T-helper 1 cell treated with Interleukin-12 subunit alpha and Interleukin-12 subunit beta and Interleukin-4 antibody, amounts not matched to agents 30 ng/mL and 1 ng/mL, for 36 hours (primary cell): ENCODE results near the gene ZNF692. TPM values are rescaled to one million over a fixed set of nuclear protein-coding genes. Genes with fewer than 3 reads are reported as not detected.
"Not testable (repeated sequence)": the region's sequence is repeated elsewhere in the genome, so short reads cannot be mapped to it uniquely, and the experiment has no call there.

Experiments
- intact Hi-C: fragments of 100-400 bp; cut with micrococcal nuclease; formaldehyde crosslinking; loops from one replicate; pipeline ENCODE4 v1.15.1; 2024
- total RNA-seq: library from RNA; stranded (reverse); gene quantifications from 2 replicates; pipeline ENCODE4 v1.2.3, GENCODE V29; 2022

Gene ZNF692
- total RNA-seq, 1 donor from 2014 or later: 65.2 TPM

DNA sequence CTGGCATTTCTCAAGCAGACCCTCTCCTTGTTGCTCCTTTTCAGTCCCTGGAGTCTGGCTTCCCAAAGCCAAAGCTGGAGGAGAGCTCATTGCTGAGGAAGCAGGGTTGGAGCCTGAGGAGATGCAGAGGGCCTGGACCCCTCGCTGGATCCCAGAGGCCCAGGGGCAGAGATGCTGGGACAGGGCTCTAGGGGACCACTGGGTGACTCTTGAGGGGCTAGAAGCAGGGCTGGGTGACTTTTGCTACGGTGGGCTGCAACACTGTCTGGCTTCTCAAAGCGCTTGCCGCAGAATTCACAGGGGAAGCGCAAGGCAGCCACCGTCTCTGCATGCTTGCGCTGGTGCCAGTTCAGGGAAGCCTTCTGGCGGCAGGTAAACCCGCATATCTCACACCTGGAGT lies 8.8 kb downstream of the ZNF692 start:
- intact Hi-C loops: no loop called here

DNA sequence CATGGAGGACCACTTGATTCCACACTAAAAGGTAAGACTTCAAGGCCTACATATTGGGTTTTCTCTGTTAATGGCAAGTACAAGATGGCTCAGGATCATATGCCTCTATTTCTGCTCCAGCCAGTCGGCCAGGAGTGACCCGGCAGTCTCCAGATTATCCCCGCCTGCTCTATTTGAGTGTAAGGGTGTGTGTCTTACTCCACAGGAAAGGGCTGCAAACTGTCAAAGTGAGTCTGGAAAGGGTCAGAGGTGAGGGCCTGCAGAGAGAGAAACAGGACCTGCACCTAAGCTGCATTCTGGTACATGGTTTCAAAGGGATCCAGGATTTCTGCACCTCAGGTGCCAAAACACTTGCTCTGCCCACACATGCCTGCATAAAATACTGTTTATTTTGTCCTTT lies 9.2 kb downstream of the ZNF692 start:
- intact Hi-C loops: no loop called here

DNA sequence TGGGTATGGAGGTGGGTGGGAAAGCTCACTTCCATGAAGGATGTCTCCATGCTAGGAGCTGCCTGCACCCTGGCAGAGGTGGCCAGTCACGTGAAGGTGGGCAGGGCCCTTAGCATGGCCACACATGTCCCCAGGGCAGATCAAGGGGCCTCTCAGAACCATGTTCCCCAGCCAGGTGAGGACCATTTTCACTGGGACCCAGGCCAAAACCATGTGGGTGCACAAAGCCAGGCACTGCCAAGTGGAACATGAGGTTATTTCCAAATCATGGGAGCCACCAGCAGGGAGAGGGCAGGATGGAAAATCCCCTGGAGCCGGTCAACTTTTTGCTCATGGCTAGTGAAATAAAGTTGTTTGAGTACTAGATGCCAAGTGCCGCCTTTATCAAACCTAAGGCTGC lies 9.7 kb downstream of the ZNF692 start:
- intact Hi-C loops: no loop called here

DNA sequence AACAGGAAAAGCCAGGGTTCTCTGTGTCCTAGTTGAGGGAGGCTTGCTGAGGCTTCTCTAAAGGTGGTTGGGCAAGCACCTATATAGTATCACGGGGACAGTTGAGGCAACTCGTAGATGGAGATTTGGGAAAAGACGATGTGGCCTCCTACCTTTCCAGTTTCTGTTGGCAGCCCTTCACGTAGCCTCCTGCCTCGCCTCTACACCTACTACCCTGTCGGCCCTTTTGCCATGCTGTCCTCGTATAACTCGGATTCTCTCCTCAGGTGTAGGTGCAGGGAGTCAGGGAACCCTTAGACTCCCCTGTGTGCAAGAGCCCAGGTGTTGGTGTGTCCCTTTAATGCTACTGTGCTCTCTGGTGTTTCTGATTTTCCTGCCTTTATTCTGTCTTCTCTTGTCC lies 10.3 kb downstream of the ZNF692 start:
- intact Hi-C loops: no loop called here

DNA sequence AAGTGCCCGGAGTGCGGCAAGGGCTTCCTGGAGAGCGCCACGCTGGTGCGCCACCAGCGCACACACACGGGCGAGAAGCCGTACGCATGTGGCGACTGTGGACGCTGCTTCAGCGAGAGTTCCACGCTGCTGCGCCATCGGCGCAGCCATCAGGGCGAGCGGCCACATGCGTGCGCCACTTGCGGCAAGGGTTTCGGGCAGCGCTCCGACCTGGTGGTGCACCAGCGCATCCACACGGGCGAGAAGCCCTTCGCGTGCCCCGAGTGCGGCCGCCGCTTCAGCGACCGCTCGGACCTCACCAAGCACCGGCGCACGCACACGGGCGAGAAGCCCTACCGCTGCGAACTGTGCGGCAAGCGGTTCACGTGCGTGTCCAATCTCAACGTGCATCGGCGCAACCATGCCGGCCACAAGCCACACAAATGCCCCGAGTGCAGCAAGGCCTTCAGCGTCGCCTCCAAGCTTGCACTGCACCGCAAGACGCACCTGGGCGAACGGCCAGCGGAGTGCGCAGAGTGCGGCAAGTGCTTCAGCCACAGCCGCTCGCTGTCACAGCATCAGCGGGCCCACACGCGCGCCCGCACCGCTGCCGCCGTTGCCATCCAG lies 10.8 kb downstream of the ZNF692 start:
- intact Hi-C loops: no loop called here

DNA sequence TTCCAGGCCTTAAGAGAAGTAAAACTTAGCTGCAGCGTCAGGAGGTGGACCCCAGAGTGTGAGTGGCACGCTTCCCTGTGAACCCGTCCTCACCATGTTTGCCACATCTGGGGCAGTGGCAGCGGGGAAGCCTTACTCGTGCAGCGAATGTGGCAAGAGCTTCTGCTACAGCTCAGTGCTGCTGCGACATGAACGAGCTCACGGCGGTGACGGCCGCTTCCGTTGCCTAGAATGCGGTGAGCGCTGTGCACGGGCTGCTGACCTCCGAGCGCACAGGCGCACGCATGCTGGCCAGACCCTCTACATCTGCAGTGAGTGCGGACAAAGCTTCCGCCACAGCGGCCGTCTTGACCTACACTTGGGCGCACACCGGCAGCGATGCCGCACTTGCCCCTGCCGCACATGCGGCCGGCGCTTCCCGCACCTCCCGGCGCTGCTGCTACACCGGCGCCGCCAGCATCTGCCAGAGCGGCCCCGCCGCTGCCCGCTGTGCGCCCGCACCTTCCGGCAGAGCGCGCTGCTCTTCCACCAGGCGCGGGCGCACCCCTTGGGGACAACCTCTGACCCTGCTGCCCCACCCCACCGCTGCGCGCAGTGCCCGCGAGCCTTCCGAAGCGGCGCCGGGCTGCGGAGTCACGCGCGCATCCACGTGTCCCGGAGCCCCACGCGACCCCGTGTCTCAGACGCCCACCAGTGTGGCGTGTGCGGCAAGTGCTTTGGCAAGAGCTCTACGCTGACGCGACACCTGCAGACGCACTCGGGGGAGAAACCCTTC lies 11.5 kb downstream of the ZNF692 start:
- intact Hi-C loops: no loop called here

DNA sequence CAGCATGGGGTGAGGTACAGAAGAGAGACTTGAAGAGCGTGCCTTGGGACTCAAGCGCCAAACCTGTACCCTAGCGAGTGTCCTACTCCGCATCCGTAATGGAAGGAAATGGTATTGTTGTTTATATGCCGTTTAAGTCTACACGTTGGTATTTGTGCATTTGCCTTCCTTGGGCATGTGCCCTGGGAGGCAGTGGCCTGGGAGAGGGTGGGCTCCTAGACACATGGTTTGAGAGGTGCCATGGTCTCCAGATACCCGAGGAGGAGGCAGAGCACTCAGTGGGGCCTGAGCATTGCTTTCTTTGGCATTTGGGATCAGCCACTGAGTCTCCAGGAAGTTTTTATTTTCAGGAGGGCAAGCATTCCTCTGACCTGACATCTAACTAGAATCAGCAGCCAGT lies 14.4 kb downstream of the ZNF692 start:
- intact Hi-C loops: no loop called here

DNA sequence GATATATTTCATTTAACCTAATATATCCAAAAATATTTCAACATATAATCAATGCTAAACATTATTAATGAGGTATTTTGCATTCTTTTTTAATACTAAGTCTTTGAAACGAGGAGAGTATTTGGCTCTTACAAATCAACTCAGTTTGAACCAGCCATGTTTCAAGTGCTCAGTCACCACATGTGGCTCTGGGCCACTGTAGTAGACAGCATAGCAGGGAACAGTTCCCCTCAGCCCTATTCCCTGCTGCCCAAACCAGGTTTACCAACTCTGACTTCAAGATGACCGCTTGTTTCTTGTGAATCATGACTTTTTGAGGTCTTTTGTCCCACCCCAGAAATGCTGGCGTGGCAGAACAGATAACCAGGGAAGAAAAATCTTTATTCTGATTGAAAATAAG lies 15.2 kb downstream of the ZNF692 start:
- intact Hi-C loops: no loop called here

DNA sequence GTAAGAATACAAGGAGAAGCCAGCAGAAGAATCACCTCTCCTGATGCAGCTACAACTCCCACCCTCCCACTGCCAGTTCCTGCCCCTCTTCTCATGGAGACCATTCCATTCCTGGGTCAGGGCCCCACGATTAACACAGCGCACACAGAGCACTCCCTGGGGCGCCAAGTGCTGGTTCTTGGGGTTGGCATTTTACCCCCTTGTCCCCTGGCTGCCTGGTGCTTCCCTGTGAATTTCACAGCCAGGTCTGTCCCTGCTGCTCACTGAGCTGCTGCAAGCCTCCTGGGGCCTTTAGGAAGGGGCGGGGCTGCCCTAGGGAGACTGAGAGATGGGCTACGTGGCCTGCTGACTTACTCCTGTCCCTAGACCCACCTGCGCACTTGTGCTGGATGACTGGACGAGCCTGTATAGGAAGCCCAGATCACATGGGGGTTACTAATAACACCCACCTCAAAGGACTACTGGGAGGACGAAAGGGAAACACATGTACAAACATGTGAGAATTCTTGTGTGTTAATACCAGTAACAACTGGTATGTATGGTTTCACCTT lies 16.0 kb downstream of the ZNF692 start:
- intact Hi-C loops: no loop called here

DNA sequence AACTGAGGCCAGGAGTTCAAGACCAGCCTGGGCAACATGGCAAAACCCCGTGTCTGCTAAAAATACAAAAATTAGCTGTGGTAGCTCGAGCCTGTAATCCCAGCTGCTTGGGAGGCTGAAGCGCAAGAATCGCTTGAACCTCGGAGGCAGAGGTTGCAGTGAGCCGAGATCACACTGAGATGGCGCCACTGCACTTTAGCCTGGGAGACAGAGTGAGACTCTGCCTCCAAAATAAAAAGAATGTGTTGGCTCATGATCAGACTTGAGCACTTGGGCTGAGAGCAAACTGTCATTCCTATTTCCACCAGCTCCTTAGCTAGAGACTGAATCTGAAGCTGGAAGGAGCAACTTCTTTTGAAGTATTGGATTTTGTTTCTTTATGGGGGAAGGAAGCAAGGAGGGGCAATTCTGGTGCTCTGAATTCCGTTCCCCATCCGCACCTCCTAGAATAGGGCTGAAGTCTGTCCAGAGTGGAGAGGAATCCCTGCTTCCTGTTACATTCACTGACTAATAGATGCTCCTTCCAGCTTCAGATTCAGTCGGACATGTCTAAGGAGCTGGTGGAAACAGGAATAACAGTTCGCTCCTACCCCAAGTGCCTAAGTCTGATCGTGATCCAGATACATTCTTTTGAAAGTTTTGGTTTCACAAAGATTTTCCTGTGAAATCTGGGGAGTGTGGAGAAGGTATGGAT lies 17.0 kb downstream of the ZNF692 start:
- intact Hi-C loops: loop anchor here (1.0 kb wide), 1 partner anchor 82 kb away; no protein-coding TSS in a partner anchor

DNA sequence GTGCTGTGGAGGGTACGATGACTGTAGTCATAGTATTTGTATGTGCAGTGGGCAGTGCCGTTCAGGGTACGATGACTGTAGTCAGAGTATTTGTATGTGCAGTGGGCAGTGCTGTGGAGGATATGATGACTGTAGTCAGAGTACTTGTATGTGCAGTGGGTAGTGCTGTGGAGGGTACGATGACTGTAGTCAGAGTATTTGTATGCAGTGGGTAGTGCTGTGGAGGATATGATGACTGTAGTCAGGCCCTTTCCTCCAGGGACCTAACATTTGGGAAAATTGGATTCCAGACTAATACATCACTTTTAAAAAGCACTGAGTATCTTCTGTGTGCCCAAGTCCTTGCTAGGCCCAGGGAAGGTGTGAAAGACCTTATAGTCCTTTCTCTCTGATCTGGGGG lies 17.9 kb downstream of the ZNF692 start:
- intact Hi-C loops: loop anchor here (1.0 kb wide), 1 partner anchor 83 kb away; no protein-coding TSS in a partner anchor

DNA sequence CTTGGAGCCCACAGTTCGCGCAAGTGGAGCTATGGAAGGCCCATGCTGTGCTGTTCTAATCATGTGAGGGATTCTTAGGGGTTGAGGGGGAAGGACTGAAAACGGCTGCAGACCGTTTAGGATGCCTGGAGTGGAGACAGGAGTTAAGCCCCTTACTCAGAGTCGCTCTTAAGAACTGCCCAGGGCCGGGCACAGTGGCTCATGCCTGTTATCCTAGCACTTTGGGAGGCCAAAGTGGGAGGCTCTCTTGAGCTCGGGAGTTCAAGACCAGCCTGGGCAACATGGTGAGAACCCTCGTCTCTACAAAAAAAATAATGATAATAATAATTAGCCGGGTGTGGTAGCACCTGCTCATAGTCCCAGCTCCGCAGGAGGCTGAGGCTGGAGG lies 19.7 kb downstream of the ZNF692 start:
- intact Hi-C loops: no loop called here

DNA sequence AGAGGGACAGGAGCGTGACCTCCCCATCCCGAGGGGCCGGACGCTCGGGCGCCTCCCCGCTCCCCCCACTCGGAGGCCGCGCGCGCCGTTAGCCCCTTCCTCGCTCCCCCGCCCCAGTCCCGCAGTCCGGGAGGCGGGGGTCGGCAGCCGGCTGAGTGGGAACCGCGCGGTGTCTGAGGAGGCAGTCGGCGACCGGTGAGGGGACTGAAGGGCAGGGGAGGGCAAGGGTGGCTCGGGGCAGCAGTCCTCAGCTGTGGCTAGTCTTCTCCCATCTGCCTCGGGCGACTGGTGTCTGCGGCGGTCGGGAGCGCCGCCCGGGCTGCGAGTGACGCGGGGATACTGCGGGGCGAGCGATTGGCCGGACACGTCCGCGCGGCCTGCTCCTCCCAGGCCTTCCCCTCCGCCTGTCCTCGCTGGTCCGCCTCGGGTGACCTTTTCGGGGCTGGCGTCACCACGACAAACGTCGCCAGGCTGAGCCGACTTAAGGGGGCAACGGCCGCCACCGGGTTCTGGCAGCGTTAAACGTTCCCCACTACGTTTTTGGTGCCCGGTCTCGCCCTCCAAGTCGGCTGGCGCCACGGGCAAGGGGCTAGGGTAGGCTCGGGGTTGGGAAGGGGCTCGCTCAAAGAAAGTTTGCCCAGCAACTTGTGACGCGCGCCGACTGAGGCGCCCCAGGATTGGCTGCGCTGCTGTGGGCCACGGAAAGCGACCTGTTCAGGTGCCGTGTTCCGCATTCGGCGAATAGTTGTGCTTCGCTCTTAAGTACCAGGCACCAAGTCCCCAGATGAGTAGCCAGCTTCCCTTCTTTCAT lies 20.3 kb downstream of the ZNF692 start:
- intact Hi-C loops: loop anchor here (1.0 kb wide), 6 partner anchors 12 to 434 kb away; partner anchors contain the start of genes PGBD2 and ZNF692

DNA sequence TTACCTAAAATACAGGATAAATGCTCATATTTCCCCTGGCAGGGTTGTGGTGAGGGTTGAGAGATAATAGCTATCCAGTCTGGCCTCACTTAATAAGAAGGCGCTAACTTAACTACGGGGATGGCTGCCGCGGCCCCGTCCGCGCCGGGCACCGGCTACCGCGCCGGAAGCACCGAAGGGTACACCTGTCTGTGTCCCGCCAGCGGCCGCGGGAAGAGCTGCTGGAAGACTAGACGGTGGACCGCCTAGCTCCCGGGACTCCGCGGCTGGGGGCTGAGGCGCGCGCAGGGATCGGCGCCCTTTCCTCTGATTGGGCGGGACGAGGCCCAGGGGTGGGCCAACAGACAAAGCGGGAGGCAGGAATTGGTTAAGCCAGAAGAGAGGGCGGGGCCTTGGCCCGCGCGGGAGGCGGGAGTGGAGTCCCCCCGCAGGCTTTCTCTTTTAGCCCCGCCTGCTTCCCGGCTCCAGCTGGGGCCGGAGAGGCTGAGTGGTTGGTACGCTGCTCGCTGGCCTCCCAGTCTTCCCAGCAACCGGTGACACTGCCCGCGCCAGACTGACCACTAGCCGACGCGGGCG lies 21.0 kb downstream of the ZNF692 start, which contains the start of gene ZNF672:
Gene ZNF672, plus strand, starts transcription at position 444 of the 576 bp plus-strand sequence. CDS start 9,051 bp downstream, outside the sequence.
- intact Hi-C loops: loop anchor here (1.0 kb wide), 6 partner anchors 12 to 434 kb away; partner anchors contain the start of genes PGBD2 and ZNF692

DNA sequence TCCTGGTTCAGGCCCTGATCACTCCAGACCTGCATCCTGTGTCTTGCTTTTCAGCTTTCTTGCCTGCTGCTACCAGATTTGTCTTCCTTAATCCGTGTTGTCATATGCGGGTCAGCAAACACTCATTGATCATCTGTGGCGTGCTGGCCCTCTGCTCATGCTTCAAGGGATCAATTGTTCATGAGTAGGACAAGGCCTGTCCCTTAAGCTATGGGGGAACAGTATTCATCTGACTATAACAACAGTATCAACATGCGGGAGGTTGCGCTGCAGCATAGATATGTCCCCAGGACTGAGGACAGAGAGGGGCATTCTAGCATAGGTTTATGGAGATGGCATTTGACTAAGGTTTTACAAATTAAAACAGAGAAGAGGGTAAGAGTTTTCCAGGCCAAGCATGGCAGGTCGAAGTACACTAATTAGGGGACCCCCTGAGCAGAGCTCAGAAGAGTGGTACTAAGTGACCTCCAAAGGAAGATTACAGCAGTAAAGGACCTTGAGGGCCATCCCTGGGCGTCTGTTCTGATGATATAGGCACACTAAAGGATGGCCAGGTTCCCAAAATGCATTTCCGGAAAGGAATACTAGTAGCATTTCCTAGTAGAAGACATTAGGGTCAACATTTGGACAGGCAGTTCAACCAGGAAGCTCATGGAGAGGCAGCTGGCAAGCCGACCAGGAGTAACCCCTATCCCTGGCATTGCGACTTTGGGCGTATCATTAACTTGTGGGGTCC lies 21.7 kb downstream of the ZNF692 start:
- intact Hi-C loops: no loop called here

DNA sequence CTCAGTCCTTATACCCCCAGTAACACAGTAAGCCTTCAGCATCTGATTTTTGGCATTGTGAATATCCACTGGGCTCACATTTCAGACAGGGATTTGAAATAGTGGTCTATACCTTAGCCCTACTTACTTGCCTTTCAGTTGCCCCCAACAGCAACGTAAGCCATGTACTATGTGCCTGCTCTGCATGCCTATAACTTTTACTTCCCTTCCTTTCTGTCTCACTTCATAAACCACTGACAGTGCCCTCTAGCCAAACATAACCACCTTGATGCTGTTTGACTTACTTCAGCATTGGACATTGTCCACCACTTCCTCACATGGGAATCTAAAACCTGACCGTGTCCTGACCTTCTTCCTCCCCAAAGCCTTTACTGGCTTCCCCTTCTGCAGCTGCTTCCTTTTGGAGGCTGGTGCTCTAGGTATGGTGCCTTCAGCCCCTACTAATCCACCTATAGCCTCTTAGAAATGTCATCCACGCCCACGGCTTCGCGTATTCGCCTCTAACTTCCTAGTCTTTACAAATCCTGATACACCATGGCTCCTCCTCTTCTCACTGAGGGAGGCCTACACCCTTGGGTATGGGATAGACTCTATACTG lies 24.4 kb downstream of the ZNF692 start:
- intact Hi-C loops: no loop called here

DNA sequence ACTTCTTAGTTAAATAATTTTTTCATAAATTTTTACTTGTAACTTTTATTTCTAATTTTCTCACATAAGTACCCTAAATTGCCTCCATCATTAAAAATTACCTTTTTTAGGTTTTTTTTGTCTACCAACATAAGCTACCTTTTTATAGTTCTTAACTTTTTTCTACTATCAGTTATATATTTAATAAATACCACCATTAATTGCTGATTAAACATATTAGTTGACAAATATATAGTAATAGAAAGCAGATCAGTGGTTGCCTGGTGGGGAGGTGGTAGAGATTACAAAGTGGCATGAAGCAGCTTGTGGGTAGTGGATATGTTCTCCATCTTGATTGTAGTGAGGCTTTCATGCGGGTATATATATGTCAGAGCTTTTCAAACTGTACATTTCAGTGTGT lies 27.0 kb downstream of the ZNF692 start:
- intact Hi-C loops: no loop called here

DNA sequence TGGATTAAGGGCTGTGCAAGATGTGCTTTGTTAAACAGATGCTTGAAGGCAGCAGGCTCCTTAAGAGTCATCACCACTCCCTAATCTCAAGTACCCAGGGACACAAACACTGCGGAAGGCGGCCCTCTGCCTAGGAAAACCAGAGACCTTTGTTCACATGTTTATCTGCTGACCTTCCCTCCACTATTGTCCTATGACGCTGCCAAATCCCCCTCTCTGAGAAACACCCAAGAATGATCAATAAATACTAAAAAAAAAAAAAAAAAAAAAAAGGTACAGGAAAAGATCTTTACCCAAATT lies 28.2 kb downstream of the ZNF692 start:
- intact Hi-C loops: not testable (repeated sequence)

DNA sequence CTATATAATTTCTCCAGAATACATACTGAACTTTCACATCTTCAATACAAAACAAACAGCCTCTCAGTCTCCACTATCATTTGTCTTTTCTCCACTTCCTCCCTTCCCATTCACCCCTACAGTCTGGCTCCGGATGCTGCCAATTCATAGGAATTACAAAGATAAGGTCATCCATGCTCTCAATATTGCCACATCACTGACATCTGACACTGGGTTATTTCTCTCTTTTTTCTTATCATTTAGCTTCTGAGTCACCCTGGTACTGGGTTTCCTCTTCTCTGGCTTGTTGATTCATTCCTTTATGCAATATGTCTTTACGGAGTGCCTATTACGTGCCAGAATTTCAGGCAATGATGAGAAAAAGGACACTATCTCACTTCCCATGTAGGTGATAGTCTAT lies 30.0 kb downstream of the ZNF692 start:
- intact Hi-C loops: loop anchor here (5.0 kb wide), 2 partner anchors 347 to 1727 kb away; partner anchors contain the start of gene ZNF669
